WTC11 (cell line): ENCODE measurements around the gene ARHGAP8. TPM values are rescaled to one million over a fixed set of nuclear protein-coding genes. Genes with fewer than 3 reads are reported as not detected.

Experiments
- ATAC-seq: fragments of 200-7000 bp; cut with Tn5 transposase; 2 replicates; pipeline ENCODE4 v1.10.0; 2021; ENCODE audit warnings: mild to moderate bottlenecking, moderate library complexity
- CTCF ChIA-PET: fragments of 300-600 bp; sonication (Branson Sonifier 250); formaldehyde crosslinking; loops from one replicate; lab custom pipeline; 2021; ENCODE audit warnings: antibody characterized with exemption; lab: Charles Lee
- POLR2A ChIA-PET: fragments of 350-600 bp; sonication (Branson Sonifier 250); formaldehyde crosslinking; loops from one replicate; lab custom pipeline; 2021; ENCODE audit warnings: antibody characterized with exemption; lab: Charles Lee
- DNase-seq: peaks from one replicate; pipeline ENCODE4 v3.0.0; 2021; ENCODE audit warnings: low spot score
- H3K27ac Mint-ChIP-seq: 2 replicates; pipeline ENCODE4 v1.8.0; 2021; ENCODE audit warnings: mixed read lengths
- H3K27me3 Mint-ChIP-seq: 2 replicates; pipeline ENCODE4 v1.8.0; 2021; ENCODE audit warnings: low read depth, mild to moderate bottlenecking, moderate library complexity, mixed read lengths
- H3K36me3 Mint-ChIP-seq: 2 replicates; pipeline ENCODE4 v1.8.0; 2021; ENCODE audit warnings: mixed read lengths
- H3K4me1 Mint-ChIP-seq: 2 replicates; pipeline ENCODE4 v1.8.0; 2022; ENCODE audit warnings: mixed read lengths
- H3K4me3 Mint-ChIP-seq: 2 replicates; pipeline ENCODE4 v1.8.0; 2021; ENCODE audit warnings: mild to moderate bottlenecking, moderate library complexity, mixed read lengths
- H3K9me3 Mint-ChIP-seq: 2 replicates; pipeline ENCODE4 v1.8.0; 2021; ENCODE audit warnings: mixed read lengths
- AR ChIP-seq: fragments of 250-450 bp; sonication (Bioruptor Pico); IDR thresholded peaks from 2 replicates; pipeline ENCODE4 v1.9.0; 2021; ENCODE audit warnings: mild to moderate bottlenecking
- E2F1 ChIP-seq: sonication (generic); formaldehyde crosslinking; IDR thresholded peaks from 2 replicates; pipeline ENCODE4 v1.8.0; 2022; ENCODE audit warnings: mild to moderate bottlenecking, missing genetic modification reagents
- E2F4 ChIP-seq: sonication (generic); formaldehyde crosslinking; IDR thresholded peaks from 2 replicates; pipeline ENCODE4 v1.8.1; 2022; ENCODE audit warnings: low read depth, mild to moderate bottlenecking, moderate library complexity, missing genetic modification reagents, borderline replicate concordance
- ELF4 ChIP-seq: sonication (generic); formaldehyde crosslinking; IDR thresholded peaks from 2 replicates; pipeline ENCODE4 v1.8.1; 2022; ENCODE audit warnings: low read depth, mild to moderate bottlenecking, moderate library complexity, missing genetic modification reagents
- EMX1 ChIP-seq: fragments of 250-450 bp; sonication (Bioruptor Pico); IDR thresholded peaks from 2 replicates; pipeline ENCODE4 v1.8.0; 2021; ENCODE audit warnings: mild to moderate bottlenecking
- ESRRA ChIP-seq: sonication (generic); formaldehyde crosslinking; IDR thresholded peaks from 2 replicates; pipeline ENCODE4 v1.8.1; 2022; ENCODE audit warnings: mild to moderate bottlenecking, missing genetic modification reagents, borderline replicate concordance
- ETV6 ChIP-seq: sonication (generic); formaldehyde crosslinking; IDR thresholded peaks from 2 replicates; pipeline ENCODE4 v1.8.1; 2022; ENCODE audit warnings: mild to moderate bottlenecking, missing genetic modification reagents
- GABPB1 ChIP-seq: sonication (generic); formaldehyde crosslinking; IDR thresholded peaks from 2 replicates; pipeline ENCODE4 v1.8.1; 2023; ENCODE audit warnings: mild to moderate bottlenecking, missing genetic modification reagents
- JUN ChIP-seq: sonication (generic); formaldehyde crosslinking; IDR thresholded peaks from 2 replicates; pipeline ENCODE4 v1.8.0; 2023; ENCODE audit warnings: mild to moderate bottlenecking, missing genetic modification reagents
- KAT7 ChIP-seq: sonication (generic); formaldehyde crosslinking; IDR thresholded peaks from 2 replicates; pipeline ENCODE4 v1.8.1; 2023; ENCODE audit warnings: missing genetic modification reagents, mild to moderate bottlenecking, borderline replicate concordance
- MLX ChIP-seq: sonication (generic); formaldehyde crosslinking; IDR thresholded peaks from 2 replicates; pipeline ENCODE4 v1.8.1; 2023; ENCODE audit warnings: mild to moderate bottlenecking, missing genetic modification reagents, moderate library complexity
- PRDM15 ChIP-seq: sonication (generic); formaldehyde crosslinking; IDR thresholded peaks from 2 replicates; pipeline ENCODE4 v1.8.0; 2022; ENCODE audit warnings: missing genetic modification reagents
- RORB ChIP-seq: fragments of 250-450 bp; sonication (Bioruptor Pico); IDR thresholded peaks from 2 replicates; pipeline ENCODE4 v1.9.0; 2021; ENCODE audit warnings: mild to moderate bottlenecking
- SOX15 ChIP-seq: fragments of 250-450 bp; sonication (Bioruptor Pico); IDR thresholded peaks from 2 replicates; pipeline ENCODE4 v1.9.0; 2021; ENCODE audit warnings: mild to moderate bottlenecking
- ZBTB43 ChIP-seq: sonication (generic); formaldehyde crosslinking; IDR thresholded peaks from 2 replicates; pipeline ENCODE4 v1.8.1; 2023; ENCODE audit warnings: mild to moderate bottlenecking, missing genetic modification reagents
- ZNF263 ChIP-seq: sonication (generic); formaldehyde crosslinking; IDR thresholded peaks from 2 replicates; pipeline ENCODE4 v1.8.1; 2022; ENCODE audit warnings: low read depth, mild to moderate bottlenecking, moderate library complexity, missing genetic modification reagents
- ZNF317 ChIP-seq: sonication (generic); formaldehyde crosslinking; IDR thresholded peaks from 2 replicates; pipeline ENCODE4 v1.8.1; 2023; ENCODE audit warnings: low read depth, mild to moderate bottlenecking, moderate library complexity, missing genetic modification reagents, borderline replicate concordance
- ZNF425 ChIP-seq: fragments of 250-450 bp; sonication (Bioruptor Pico); conservative IDR thresholded peaks from 2 replicates; pipeline ENCODE4 v1.9.0; 2021; ENCODE audit warnings: mild to moderate bottlenecking
- total RNA-seq: library from RNA; stranded (reverse); gene quantifications from 3 replicates; pipeline ENCODE4 v1.2.3, GENCODE V29; 2021

The ARHGAP8 gene
- total RNA-seq, 1 experiment from 2014 or later = 61.4 TPM

GRCh38 chr22:44723801-44724200 is 28.6 kb upstream of the ARHGAP8 start:
- POLR2A ChIA-PET = no interaction called here
- DNase-seq (no peak), ATAC-seq (no peak)
- H3K4me3 Mint-ChIP-seq = no peak overlapping the region
- H3K9me3 Mint-ChIP-seq = no peaks in the 10 kb centered on the region
- no peaks in the 10 kb centered on the region for H3K27me3 Mint-ChIP-seq
- TF ChIP-seq KAT7 (CRISPR knock-in tag) = no peak
- no peak for TF ChIP-seq AR (CRISPR knock-in tag)
- no peak for TF ChIP-seq ELF4 (CRISPR knock-in tag)
- TF ChIP-seq ZNF425 (CRISPR knock-in tag) = no peak
- TF ChIP-seq JUN (CRISPR knock-in tag) = no peak
- no peak for TF ChIP-seq PRDM15 (CRISPR knock-in tag)
- TF ChIP-seq MLX (CRISPR knock-in tag) = no peak
- no peak for TF ChIP-seq SOX15 (CRISPR knock-in tag)
- TF ChIP-seq E2F1 (CRISPR knock-in tag) = no peak
- TF ChIP-seq EMX1 (CRISPR knock-in tag) = no peak
- no peak for TF ChIP-seq ZBTB43 (CRISPR knock-in tag)
- no peak for TF ChIP-seq GABPB1 (CRISPR knock-in tag)
- TF ChIP-seq ZNF263 = no peak
- no peak for TF ChIP-seq ZNF317
- TF ChIP-seq RORB (CRISPR knock-in tag) = no peak
- TF ChIP-seq E2F4 (CRISPR knock-in tag) = no peak
- no peak for TF ChIP-seq ESRRA (CRISPR knock-in tag)
- TF ChIP-seq ETV6 (CRISPR knock-in tag) = no peak
- H3K27ac Mint-ChIP-seq = no peak overlapping the region
- H3K4me1 Mint-ChIP-seq = peaks cover 8% of the 10 kb centered on the region
- H3K36me3 Mint-ChIP-seq = no peaks in the 10 kb centered on the region
- CTCF ChIA-PET = interaction anchor here (1.1 to 1.6 kb wide), 3 partner anchors 11 to 15 kb away, joined by 3 to 4 read pairs (median 3); no protein-coding TSS in a partner anchor
